HG03060 (cell line): ENCODE data around the gene BTRC.
A peak's percentile ranks its signal among the peaks of the same experiment; 100 is the strongest.
"Not testable (repeated sequence)": the region's sequence is repeated elsewhere in the genome, so short reads cannot be mapped to it uniquely, and the experiment has no call there.

ENCODE experiments used
- ATAC-seq: cut with Tn5 transposase; IDR thresholded peaks from one replicate; pipeline ENCODE4 v1.9.1; 2021; ENCODE audit warnings: low read depth, moderate number of reproducible peaks; ENCODE audit not compliant: unreplicated experiment

Gene BTRC

DNA sequence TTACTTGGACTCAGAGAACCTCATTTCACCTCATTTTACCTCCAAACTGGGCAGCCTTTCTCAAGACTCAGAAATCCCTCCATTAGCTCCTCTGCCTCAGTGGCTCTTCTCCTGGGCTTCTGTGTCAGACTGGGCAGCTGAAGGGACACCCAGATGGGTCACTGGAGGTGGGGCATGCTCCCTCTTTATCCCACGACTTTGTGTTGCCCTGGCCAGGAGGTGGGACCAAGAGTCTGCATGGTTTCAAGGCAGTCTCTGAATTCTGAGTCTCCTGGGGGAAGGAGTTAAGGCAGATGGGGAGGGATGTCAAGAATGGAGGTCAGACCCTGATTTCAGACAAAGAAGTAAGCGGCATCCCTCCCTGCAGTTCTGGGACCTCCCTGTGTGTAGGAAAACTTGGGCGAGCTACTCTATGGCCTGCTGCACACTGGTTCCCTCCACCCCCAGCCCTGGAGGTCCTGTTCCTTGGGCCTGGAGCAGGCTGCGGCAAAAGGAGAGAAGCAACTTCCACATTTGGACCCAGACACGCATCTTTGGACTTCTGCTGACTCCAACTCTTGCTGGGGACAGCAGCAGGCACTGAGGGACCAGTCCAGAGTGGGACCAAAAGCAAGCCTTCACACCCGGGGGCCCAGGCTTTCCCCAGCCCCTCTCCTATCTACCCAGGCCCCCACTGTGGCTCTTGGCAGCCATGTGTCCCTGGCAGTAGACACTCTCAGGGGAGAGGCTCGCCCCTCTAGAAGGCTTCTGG lies 223.3 kb downstream of the BTRC start:
- no peak for ATAC-seq

GRCh38 chr10:101578192-101578591 lies 224.2 kb downstream of the BTRC start:
- ATAC-seq: no peak

DNA sequence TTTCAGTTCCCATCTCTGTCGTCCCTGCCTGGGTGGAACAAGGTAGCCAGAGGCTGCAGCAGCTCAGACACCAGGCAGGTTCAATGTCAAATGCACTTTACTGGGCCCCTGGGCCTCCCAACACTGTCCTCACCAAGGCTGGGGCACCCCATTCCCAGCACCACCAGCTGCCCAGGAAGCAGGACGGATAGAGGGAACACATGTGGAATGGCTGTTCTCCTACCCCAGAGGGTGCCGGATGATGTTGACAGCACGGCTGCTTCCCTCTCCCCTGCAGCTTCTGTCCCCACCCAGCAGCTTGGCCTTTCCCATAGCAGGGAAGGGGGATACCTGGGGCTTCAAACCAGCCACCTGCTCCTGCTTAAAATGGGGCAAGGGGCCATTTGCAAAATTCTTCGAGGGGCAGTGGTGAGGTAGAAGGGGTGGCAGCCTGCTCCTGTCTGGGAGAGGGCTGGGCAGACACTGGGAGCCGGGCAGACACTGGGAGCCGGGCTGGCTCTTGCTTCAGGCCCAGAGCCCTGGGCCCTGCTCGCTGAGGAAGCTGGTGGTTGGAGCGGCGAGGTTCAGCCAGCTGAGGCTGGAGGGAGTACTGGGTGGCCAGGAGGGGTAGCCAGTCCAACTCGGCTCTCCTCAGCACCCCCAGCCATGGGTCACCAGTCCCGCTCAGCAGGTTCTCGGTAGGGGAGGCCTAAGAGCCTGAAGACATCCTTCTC lies 225.0 kb downstream of the BTRC start:
- no peak for ATAC-seq

GRCh38 chr10:101579516-101579870 lies 225.5 kb downstream of the BTRC start:
- ATAC-seq: no peak

GRCh38 chr10:101580486-101581399 lies 226.8 kb downstream of the BTRC start:
- no peak for ATAC-seq

DNA sequence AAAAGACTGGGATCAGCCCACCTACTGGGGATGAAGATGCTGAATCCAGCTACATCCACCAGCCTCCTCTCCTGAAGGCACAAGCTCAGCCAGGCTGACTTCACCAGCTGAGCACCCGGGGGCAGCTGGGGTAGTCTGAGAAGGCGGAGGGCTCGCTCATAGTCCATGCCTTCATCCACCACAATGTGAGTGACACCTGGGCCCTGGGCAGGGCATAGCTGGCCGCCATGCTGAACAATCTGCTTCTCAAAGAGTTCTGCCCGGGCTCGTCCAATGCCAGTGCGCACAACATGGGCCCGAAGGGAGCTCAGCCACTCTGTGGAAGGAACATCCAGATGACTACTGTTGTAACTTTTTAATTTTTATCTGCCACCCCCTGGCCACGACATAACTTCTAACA lies 231.9 kb downstream of the BTRC start:
- no peak for ATAC-seq

GRCh38 chr10:101587725-101588653 lies 234.0 kb downstream of the BTRC start, which contains the start of the genes DPCD and POLL:
TSS of gene DPCD (plus strand) at chr10:101588321. CDS start at chr10:101588337, 16 bp downstream.
TSS of gene POLL (minus strand) at chr10:101588257. CDS start at chr10:101587360, 897 bp downstream.
- ATAC-seq: peak; percentile 75

GRCh38 chr10:101588879-101589278 lies 234.9 kb downstream of the BTRC start:
- ATAC-seq: no peak

- not testable (repeated sequence) for ATAC-seq
Measured at GRCh38 chr10:101593331-101593730, 239.4 kb downstream of the BTRC start.

GRCh38 chr10:101595591-101596433 lies 241.8 kb downstream of the BTRC start:
- ATAC-seq: no peak

DNA sequence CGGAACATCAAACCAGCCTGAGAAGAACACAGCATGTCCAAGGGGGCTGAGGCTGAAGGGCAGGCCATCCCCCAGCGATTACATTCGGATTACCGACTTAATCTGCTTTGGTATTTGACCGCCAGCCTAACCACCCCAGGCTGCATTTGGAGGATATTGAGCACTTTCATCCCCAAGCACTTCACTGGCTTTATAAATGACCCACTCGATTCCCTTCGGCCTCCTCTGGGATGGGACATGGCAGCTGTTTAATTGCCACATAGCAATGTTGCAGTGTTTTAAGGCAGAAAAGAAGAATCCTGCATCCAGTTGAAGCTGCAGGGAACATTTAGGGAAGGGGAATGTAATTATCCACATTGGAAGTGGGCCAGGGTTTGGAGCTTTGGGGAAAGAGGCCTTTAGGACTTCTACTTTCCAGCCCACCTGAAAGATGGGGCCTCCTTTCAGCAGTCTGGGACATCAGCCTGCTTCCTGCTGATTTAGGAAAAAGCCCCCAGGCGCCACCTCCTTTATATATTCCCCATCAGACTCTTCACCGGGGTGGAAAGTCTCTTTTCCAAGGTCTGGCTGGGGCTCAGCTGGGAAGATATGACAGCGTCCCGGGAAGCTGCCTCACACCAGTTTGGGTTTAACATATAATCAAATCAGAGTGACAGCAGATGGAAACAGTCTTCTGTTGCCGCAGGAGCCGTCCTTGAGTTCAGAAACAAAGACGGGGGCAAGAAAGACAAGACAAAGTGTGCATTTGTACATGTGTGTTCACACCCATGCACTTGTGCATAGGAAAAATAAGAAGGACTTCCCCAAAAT lies 243.3 kb downstream of the BTRC start:
- no peak for ATAC-seq

DNA sequence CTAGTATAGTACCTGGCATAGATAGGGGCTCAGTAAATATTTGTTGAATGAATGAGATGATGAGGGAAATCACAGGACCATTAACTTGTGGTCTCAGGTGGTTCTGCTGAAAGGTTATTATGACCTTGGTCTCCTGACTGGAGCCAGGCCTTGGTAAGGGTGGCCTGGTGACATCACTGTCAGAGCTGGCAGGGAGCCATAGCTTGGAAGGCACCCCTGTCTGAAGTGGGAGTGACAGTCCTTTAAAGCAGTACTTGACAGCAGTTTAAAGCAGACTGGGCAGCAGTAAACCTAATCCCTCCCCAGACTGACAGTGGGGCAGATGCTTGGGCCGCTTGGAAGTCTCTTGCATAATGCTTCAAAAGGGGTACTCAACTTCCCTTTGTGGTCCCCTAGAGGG lies 247.6 kb downstream of the BTRC start:
- no peak for ATAC-seq

DNA sequence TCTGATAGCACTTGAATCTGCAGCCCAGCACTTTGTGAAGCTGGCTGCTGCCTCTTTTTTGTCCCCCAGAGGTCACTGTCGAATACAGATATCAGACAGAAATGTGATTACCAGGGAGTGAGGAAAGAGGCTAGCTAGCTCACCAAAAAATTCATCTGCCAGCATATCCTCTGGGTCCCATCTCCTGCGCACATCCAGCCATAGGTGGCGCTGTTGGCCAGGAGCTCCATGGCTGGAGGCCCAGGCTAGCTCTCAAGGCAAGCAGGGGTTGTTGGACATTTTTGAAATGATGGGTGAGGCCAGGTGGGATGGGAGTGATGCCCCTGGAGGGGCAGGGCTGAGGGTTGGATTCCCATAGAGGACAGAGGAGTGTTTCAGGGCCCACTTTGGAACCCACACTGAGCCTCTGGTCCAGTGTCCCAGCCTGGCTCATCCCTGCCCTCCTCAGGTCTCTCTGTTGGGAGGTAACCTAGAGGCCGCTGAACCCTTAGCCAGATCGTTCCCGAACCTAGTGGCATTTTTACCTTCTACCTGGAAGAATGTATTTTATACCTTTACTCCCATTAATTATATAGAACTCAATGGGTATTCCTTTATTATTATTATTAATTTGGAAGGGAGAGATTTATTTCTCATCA lies 248.9 kb downstream of the BTRC start:
- no peak for ATAC-seq
